NOMO-1 (cell line): ENCODE data around the gene FAM171A1.
"Not testable (repeated sequence)": the region's sequence is repeated elsewhere in the genome, so short reads cannot be mapped to it uniquely, and the experiment has no call there.

Source experiments
- DNase-seq, 2 experiments: peaks; one replicate each; lab custom pipeline; 2025; ENCODE audit not compliant: unreplicated experiment in 2 of 2; lab: John Stamatoyannopoulos, UW

Gene FAM171A1

DNA sequence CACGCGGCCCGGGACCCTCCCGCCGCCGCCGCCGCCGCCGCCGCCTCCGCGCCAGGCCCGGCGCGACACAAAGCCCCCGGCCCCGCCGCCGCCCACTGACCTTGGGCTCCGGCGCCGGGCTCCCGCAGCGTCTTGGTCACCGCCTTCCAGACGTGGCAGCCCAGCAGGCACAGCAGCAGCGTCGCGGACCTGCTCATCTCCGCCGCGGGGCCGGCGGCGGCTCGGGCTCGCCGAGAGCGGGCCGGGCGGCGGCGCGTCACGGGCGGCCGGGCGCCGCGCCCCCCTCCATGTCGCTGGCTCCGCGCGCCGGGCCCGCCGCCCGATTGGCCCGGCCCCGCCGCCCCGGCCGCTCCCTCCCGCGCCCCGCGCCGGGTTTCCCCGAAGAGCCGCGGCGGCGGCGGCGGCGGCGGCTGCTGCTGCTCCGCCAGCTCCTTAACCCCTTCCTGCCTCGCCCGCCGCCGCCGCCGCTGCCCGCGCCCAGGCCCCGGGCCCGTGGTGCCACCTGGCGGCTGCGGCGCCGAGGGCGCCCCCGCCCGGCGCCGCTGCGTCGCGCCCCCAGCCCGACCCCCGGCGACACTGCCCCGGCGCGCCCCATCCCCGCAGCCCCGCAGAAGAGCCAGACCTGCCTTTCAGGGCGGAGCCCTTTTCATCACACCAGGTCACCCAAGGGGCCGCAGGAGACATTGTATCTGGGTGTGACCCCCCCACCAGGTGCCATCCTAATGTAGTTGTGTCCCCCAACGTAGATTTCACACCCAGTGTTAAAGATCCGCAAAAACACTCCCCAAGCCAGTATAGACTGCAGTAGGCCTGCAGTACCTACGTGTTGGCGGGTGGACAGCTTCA, at the start of gene FAM171A1:
FAM171A1 (minus strand) TSS at position 434 of the 846 bp plus-strand sequence; CDS start at position 197, 237 bp downstream.
- DNase-seq: peak; percentile 13 to 39

DNA sequence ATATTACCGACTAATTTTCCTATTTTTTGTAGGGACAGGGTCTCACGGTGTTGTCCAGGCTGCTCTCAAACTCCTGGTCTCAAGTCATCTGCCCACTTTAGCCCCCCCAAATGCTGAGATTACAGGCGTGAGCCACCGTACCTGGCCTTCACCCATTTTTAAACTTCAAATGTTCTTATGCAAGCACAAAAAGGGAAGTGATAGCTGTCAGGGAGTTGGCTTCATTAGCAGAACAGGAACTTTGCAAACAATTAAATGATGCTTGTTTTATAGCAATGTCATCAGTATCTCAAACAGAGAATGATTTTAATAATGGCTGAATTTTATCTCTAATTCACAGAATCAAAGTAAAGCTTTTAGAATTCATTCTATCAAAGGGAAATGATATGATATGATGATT, 49.8 kb upstream of the FAM171A1 start:
- peak; percentile 43 to 64 for DNase-seq

DNA sequence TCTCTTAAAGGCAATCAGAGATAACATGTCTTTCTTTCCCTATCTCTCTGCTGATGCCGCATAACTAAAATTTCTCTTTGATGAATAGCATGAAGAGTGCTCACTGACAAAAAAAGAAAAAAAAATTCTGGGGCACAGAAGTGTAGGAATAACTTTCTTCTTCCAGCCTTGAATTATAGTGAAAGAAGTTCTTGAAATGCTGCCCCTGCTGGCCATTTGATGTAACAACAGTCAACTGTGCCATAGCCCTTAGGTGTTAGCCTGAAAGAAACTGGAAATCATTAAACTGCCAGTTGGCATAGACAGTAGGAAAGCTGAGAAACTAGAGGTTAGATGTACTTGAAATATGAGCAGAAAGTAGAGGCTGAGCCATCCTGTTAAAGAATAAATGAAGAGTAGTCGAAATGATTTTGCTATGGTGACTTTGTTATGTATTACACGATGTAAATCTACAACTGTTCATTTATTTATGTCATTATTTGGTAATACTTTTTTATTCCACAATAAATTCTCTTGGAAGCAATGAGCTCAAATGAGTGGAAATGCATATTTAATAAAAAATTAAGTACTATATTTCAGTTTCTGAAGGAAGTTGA, 48.3 kb upstream of the FAM171A1 start:
- peak in 1 of 2 experiments; percentile 35 for DNase-seq

DNA sequence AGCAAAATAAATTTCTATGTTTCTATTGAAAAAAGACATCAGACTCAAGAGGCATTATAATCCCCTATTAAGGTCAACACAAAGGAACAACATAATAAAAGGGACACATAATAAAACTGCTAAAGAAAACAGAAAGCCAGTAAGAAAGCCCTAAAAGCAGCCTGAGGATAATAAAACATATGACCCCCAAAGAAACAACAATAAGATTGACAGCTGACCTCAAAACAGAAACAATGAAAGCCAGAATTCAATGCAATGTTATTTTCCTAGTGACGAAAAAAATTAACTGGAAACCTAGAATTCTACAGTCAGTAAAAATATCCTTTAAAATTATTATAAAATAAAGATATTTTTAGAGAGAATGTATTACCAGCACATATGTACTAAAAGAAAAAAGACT, 44.9 kb upstream of the FAM171A1 start:
- DNase-seq: no peak

DNA sequence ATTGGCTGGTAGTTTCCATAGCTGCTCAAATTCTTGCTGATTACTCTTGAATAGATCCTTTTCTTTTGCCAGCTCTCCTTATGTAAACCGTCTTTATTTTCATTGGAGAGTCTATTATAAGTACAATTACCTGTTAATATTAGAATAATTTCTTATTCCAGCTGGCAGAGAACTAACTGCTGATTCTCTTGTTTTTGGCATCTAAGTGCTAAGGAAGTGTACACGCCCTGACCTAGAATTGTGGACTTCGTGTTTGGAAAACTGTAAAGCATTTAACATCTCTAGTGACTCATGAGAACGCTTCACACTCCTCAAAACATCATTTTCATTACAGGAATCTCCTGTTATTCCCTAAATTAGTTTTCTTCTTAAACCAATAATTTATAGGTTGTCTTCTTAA, 39.9 kb upstream of the FAM171A1 start:
- no peak for DNase-seq

DNA sequence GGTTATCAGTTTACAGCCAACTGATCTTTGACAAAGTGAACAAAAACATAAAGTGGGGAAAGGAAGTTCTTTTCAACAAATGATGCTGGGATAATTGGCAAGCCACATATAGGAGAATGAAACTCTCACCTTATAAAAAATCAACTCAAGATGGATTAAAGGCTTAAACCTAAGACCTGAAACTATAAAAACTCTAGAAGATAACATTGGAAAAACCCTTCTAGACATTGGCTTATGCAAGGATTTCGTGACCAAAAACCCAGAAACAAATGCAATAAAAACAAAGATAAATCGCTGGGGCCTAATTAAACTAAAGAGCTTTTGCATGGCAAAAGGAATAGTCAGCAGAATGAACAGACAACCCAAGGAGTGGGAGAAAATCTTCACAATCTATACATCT, 38.3 kb upstream of the FAM171A1 start:
- not testable (repeated sequence) for DNase-seq

DNA sequence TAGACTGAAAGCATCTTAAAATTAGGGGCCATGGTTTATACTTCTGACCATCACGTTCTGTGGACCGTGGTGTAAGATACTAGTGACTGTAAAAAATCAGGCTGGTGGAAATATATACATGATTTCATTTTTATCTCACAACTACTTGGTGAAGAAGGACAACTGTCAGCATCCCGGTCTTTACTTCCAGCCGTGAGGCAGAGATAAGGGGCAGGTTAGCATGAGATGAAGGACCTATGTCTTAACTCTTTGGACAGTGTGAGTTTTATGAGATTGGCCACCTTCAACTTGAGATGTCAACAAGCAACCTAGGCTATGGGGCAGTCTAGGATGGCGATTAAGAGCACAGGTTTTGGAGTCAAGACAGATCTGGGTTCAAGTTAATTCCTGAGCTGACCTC, 37.5 kb upstream of the FAM171A1 start:
- DNase-seq: no peak

DNA sequence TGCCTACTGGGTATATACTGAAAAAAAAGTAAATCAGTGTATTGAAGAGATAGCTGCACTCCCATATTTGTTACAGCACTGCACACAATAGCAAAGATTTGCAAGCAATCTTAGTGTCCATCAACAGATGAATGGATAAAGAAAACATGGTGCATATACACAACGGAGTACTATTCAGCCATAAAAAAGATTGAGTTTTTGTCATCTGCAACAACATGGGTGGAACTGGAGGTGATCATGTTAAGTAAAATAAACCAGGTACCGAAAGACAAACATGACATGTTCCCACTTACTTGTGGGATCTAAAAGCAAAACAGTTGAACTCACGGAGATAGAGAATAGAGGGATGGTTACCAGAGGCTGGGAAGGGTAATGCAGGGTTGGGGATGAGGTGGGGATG, 34.2 kb upstream of the FAM171A1 start:
- DNase-seq: no peak

DNA sequence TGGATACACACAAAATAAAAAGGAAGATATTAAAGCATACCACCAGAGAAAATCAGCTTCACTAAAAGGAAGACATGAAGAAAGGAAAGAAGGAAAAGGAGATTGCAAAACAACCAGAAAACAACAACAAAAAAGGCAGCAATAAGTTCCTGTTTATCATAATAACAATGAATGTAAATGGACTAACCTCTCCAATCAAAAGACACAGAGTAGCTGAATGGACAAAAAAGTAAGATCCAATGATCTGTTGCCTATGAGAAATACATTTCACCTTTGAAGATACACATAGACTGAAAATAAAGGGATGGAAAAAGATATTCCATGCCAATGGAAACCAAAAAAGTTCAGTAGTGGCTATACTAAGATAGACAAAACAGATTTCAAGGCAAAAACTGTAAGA, 30.3 kb upstream of the FAM171A1 start:
- DNase-seq: no peak

DNA sequence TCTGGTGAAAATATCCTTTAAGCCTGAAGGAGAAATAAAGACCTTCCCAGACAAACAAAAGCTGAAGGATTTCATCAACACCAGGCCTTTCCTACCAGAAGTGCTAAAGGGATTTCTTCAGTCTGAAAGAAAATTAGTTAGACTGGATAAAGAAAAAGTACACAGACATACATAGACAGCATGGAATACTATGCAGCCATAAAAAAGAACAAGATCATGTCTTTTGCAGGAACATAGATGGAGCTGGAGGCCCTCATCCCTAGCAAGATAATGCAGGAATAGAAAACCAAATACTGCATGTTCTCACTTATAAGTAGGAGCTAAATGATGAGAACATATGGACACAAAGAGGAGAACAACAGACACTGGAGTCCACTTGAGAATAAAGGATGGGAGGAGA, 29.4 kb upstream of the FAM171A1 start:
- not testable (repeated sequence) for DNase-seq

DNA sequence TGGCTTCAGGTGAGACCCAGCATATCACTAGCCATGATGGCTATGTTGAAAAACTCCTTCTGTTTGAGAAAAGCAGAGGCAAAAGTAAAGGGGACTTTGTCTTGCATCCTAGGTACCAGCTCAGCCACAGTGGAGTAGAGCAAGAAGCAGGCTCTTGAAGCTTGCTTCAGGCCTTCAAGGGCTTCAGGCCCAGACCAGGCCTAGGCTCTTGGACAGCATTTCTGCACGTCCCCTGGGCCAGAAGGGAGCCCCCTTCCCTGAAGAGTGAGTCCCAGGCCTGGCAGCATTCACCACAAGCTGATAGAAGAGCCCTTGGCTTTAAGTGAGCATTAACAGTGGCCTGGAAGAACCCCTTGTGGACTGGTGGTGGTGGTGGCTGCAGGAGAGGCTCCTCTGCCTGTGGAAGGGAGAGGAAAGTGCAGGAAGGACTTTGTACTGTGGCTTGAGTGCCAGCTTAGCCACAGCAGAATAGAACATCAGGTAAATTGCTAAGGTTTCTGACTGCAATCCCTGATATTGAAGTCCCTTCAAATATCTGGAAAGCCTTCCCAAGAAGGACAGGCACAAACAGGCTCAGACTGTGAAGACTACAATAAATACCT, 28.1 kb upstream of the FAM171A1 start:
- no peak for DNase-seq

DNA sequence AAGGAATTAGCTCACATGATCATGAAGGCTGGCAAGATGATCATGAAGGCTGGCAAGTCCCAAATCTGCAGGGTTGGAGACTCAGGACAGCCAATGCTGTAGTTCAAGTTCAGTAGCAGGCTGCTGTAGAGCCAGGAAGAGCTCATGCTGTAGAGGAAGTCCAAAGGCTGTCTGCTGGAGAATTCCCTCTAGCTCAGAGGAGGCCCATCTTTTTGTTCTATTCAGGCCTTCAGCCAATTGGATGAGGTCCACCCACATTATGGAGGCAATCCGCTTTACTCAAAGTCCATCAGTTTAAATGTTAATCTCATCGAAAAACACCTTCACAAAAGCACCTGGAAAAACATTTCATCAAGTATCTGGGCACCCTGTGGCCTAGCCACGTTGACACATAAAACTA, 24.8 kb upstream of the FAM171A1 start:
- no peak for DNase-seq

DNA sequence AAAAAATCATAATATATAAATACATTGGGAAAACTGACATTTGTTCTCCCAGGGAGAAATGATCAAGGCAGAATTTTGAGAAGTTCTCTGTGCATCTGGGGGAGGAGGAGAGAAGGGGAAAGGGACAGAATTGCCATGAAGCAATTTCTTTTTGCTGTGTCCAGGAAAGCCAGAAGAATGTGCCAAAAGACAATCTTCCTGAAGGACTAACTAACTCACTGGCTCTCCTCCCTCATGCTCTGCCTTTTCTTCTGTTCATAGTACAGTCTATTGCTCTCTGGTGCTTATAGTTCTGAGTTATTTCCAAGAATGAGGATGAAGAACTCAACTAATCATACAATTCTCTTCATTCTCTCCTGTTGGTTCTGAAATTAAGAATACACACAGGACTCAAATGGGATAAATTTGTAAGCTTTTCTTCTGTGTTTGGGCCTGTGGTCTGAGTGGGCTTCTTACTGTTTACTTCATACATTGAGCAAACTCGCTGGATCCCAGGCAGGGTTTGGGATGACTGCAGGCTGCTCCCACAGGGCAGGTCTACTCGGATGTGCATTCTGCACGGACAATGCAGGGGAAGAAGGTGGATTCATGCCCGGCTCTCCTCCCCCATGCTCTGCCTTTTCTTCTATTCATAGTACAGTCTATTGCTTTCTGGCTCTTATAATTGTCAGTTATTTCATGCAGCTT, 22.2 kb upstream of the FAM171A1 start:
- DNase-seq: no peak

DNA sequence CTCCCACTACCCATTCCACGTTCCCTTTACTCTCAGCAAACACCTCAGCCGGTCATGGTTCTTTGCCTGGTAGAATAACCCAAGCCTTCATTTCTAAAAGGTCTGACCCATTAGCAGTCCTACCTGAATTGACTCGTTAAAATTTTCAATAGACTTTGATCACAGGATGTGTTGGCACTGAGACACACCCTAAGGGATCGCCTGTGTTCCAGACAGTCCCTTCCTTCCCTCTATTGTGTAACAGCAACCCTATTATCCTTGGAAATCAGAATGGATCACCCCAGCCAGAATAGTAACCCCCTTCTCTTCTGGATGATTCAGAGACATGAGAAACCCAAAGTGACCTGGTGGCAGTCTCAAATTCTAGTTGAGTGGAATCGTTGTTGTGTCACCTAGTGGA, 20.4 kb upstream of the FAM171A1 start:
- DNase-seq: no peak

DNA sequence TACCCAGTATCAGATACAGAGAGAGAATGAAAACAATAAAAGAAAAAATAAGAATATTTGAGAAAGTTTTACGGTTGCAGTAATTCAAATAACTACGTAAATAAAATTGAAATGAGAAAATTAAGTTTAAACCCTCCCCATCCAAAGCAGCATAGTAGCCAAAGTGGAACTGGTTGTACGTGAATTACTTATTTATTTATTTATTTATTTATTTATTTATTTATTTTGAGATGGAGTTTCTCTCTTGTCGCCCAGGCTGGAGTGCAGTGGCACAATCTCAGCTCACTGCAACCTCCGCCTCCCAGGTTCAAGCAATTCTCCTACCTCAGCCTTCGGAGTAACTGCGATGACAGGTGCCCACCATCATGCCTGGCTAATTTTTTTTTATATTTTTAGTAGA, 17.1 kb upstream of the FAM171A1 start:
- DNase-seq: not testable (repeated sequence)

DNA sequence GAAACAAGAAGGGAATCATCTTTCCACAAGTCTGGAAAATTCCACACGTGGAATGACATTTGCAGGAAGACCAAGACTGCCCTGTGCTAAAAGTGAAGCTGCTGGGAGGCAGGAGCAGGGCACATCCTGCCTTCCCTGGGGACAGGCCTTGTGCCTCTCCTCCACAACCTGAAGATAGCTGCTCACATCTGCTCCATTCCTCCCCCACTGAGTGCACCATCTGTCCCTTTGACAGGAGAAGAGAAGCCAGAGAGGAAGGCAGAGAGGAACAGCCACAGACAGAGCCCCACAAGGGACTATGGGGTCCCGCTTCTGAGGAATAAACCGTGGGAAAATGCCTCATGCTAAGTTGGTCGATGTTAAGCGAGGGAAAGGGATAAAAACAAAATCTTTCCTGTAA, 15.9 kb upstream of the FAM171A1 start:
- DNase-seq: no peak

DNA sequence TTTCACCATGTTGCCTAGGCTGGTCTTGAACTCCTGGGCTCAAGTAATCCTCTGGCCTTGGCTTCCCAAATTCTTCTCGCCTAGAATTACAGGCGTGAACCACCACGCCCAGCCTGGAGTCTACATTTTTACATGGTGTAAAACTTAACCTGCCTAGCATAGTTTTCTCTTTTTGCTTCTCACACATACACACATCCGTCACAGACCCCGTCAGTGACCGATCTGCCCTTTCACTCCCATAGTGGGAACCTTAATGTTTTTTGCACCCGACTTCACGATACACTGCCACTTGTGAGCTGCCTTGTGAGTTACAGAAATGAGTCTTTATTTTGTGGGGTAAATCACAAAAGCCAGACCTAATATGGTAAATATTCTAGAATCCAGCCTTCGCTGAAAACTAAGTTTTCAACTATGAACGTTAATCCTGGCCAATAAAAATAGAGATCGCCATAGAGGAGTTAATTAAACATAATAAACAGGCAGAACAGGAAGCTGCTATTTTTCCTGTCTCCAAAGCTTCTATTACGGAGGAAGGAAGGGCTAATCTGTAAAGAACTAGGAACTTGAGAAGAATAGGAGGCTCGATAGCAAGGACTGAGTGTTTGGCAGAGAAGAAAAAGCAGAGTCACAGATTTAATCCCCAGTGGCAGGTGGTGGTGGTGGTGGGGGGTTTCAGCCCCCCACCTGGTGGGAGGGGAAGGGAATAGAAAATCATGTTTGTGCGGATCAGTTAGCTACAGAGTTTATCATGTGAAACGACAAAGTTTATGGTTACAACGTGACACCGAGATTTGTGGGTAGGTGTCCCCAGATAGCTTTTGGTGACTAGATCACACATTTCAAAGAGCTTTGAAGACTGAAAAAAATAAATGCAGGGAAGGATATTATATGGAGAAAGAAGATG, 14.7 kb upstream of the FAM171A1 start:
- no peak for DNase-seq

DNA sequence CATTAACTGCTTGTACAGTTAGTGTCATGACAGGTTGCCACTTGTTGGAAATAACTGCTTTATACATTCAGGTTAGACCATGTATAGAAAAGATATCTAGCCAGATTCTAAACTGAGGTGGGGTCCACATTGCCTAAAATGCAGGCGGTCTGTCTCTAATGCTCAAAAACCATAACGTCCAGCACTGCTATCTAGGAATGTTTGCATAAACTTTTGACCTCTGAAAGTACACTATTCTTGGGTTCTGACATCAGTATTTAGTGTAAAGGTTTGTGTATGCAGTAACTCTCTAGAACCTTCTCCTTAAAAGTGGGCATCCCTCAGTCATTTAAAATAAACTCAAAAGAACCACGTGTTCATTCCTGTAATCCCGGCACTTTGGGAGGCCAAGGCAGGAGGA, 10.3 kb upstream of the FAM171A1 start:
- no peak for DNase-seq

DNA sequence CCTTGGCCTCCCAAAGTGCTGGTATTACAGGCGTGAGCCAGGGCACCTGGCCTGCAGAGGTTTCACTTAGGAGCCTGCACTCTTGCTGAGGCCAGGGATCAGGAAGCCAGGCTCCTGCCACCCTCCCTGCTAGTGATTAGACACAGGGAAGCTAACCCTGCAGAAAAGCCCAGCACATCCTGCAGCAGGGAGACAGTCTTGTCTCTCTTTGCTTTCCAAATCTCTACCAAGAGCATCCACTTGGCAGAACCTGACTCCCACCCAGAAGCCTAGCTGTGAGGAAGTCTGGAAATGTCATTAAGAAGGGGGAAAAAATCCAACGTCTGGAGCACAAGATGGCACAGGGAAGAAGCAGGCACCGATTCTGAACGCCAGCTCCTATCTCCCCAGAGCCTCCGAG, 8.0 kb upstream of the FAM171A1 start:
- no peak for DNase-seq

DNA sequence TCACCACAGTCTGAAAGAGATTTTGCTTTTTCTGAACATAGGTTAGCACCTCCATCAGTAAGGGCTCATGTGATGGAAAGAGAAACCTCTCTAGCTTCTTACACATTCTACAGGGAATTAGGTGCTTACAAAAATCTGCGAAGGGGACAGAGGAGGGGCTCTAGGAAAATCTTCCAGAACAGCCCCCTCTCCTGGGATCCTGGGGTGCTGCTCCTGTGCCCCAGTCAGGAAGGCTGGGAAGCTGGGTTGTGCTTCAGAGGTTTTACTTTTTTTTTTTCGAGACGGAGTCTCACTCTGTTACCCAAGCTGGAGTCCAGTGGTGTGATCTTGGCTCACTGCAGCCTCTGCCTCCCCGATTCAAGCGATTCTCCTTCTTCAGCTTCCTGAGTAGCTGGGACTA, 7.5 kb upstream of the FAM171A1 start:
- DNase-seq: no peak
